Measurements from ENCODE around the gene COL6A3. TPM values are rescaled to one million over a fixed set of nuclear protein-coding genes. Genes with fewer than 3 reads are reported as not detected.

COL6A3 gene
- total RNA-seq, 1 donor from 2014 or later: 59.5 TPM

- intact Hi-C loops (cut with micrococcal nuclease): no loop called here
- DNase-seq (no peak), ATAC-seq (peak; percentile 53)
Measured at GRCh38 chr2:237326266-237327171, 87.4 kb downstream of the COL6A3 start.

- intact Hi-C loops (cut with micrococcal nuclease): no loop called here
- no peak for ATAC-seq
- no peak for DNase-seq
Measured at GRCh38 chr2:237324837-237325236, 89.1 kb downstream of the COL6A3 start.

DNA sequence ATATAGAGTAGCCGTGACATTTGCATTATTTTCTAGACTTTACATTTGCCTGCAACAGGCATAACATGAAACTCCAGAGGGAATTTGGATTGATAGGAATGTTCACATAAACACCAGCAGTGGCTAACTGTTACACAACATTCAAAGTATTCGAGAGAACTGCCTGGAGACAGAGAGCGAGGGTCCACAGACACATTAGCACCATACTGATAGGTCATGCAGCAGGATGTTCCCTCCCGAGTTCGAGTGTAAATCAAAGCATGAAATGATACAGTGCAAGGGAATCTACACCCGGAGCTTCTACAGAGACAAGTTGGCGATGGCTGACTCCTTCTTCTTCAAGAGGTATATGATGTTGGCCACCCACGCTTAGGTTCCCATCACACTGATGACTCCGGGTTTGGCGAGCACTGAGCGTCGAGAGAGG, 89.5 kb downstream of the COL6A3 start:
- no peak for ATAC-seq
- no peak for DNase-seq
- intact Hi-C loops (cut with micrococcal nuclease): no loop called here

GRCh38 chr2:237323656-237324055, 90.3 kb downstream of the COL6A3 start:
- intact Hi-C loops (cut with micrococcal nuclease): no loop called here
- DNase-seq: no peak

DNA sequence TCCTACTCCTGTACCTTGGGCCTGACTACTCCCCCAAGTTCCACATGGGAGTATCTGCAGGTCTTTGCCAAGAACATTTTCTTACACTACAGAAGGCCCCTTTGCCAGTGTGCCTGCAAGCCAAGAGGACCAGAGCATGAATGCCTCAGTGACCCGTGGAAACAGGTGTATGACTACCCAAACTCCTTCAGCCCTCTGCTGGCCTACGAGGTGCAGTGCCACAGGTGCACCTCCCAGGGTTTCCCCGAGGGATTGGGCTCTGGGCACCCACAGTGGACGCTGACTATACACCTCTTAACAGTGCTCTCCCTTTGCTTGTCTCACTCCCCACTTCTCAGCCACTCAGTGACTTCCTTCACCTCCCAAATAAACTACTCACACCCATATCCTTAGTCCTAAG, 91.4 kb downstream of the COL6A3 start:
- peak; percentile 57 for DNase-seq
- ATAC-seq: peak; percentile 18
- intact Hi-C loops (cut with micrococcal nuclease): no loop called here

More at GRCh38 chr2:237323656-237324055, 90.3 kb downstream of the COL6A3 start:
- ATAC-seq: no peak

- peak; percentile 34 for ATAC-seq
- no peak for DNase-seq
- intact Hi-C loops (cut with micrococcal nuclease): no loop called here
Measured at GRCh38 chr2:237321746-237322145, 92.2 kb downstream of the COL6A3 start.

GRCh38 chr2:237320801-237321560, 93.0 kb downstream of the COL6A3 start:
- ATAC-seq: peak; percentile 85
- DNase-seq: peak; percentile 85
- intact Hi-C loops (cut with micrococcal nuclease): no loop called here

DNA sequence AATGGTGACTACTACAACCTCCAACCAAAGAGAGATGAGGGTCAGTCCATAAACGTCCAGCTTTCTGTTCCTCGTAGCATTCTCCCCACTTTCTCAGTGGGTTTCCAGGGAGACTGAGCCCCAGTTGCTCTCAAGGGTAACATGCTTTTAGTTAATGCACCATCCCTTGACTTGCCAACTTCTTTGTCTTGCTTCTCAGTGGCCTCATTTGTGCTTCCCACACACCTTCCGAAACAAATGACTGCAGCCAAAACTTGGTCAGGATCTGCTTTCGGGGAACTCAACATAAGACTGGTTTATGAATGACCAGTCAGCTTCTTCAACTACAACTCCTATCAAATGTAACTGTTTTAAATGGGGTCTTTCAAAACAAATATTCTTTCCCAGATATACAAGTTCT, 94.1 kb downstream of the COL6A3 start:
- intact Hi-C loops (cut with micrococcal nuclease): loop anchor here (10.0 kb wide), 1 partner anchor 85 kb away; no protein-coding TSS in a partner anchor
- ATAC-seq (no peak), DNase-seq (no peak)

DNA sequence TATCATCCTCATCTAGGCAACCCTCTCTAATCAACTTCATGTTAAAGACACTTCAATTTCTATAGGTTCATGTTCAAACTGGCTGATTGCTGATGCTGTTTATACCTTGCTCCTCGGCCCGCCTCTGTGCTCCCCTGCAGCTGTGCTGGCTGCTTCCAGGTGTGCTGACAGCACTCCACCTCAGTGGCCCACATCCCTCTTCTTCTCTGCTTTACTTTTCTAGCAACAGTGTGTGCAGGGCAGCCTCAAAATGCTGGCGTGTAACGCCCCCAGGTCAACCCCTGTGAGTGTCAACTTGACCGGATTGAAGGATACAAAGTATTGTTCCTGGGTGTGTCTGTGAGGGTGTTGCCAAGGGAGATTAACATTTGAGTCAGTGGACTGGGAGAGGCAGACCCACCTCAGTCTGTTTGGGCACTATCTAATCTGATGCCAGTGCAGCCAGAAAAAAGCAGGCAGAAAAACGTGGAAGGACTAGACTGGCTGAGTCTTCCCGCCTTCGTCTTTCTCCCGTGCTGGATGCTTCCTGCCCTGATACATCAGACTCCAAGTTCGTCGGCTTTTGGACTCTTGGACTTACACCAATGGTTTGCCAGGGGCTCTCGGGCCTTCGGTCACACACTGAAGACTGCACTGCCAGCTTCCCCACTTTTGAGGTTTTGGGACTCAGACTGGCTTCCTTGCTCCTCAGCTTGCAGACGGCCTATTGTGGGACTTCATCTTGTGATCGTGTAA, 94.7 kb downstream of the COL6A3 start:
- ATAC-seq: no peak
- no peak for DNase-seq
- intact Hi-C loops (cut with micrococcal nuclease): loop anchor here (10.0 kb wide), 1 partner anchor 84 kb away; no protein-coding TSS in a partner anchor

DNA sequence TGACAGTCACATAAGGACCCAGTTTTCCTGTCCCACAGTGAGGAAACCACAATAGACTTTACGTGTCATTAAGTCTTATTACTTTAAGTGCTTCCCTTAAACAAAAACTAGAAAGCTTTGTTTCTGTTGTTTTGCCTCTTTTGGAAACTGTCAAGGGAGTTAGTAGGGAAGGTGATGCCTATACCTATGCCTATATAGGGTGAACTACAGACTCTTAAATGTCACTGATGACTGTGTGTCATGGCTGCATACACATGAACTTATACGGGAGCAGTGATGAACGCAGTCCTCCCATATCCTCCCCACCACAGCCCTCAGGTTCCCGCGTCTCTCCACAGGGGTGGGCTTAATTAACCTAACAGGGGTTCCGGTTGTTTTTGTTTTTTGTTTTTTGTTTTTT, 97.6 kb downstream of the COL6A3 start:
- ATAC-seq (no peak), DNase-seq (no peak)
- intact Hi-C loops (cut with micrococcal nuclease): loop anchor here (10.0 kb wide), 1 partner anchor 82 kb away; no protein-coding TSS in a partner anchor

- DNase-seq (no peak), ATAC-seq (peak; percentile 51)
- intact Hi-C loops (cut with micrococcal nuclease): loop anchor here (10.0 kb wide), 1 partner anchor 81 kb away; no protein-coding TSS in a partner anchor
Measured at GRCh38 chr2:237315829-237316225, 98.1 kb downstream of the COL6A3 start.

DNA sequence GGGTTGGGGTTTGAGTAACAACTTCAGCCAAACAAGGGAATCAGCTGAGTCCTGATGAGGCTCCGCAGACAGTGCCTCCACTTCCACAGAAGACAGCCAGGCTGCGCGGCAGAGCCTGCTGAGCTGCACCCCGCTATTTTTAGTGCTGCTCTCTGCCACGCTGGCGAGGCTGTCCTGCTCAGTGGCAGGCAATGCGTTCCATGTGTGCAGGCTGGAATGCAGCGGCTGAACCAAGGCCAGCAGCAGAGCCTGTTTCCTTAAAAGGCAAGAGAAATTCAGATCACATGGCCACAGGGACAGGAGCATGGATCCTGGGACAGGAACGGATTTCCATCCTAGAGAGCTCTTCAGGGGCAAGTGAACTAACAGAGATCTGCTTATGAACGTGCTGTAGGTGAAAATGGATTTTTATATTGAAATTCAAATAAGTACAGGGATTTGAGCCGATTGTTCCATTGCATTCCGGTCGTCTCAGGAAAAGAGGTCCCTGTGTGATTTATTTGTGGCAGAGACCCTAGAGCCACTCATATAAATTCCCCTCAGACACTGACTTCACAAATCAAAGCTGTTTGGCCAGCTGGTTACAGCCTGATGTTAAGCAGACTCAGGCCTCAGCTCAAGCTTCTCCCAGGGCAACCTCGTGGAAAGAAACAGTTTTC, 98.7 kb downstream of the COL6A3 start:
- DNase-seq: peak; percentile 95
- ATAC-seq: peak; percentile 96
- intact Hi-C loops (cut with micrococcal nuclease): loop anchor here (10.0 kb wide), 1 partner anchor 80 kb away; no protein-coding TSS in a partner anchor

- intact Hi-C loops (cut with micrococcal nuclease): loop anchor here (10.0 kb wide), 1 partner anchor 80 kb away; no protein-coding TSS in a partner anchor
- ATAC-seq: no peak
- DNase-seq: no peak
Measured at GRCh38 chr2:237314681-237315080, 99.3 kb downstream of the COL6A3 start.

GRCh38 chr2:237314198-237314597, 99.8 kb downstream of the COL6A3 start:
- intact Hi-C loops (cut with micrococcal nuclease): loop anchor here (10.0 kb wide), 1 partner anchor 79 kb away; no protein-coding TSS in a partner anchor
- DNase-seq (no peak), ATAC-seq (no peak)

DNA sequence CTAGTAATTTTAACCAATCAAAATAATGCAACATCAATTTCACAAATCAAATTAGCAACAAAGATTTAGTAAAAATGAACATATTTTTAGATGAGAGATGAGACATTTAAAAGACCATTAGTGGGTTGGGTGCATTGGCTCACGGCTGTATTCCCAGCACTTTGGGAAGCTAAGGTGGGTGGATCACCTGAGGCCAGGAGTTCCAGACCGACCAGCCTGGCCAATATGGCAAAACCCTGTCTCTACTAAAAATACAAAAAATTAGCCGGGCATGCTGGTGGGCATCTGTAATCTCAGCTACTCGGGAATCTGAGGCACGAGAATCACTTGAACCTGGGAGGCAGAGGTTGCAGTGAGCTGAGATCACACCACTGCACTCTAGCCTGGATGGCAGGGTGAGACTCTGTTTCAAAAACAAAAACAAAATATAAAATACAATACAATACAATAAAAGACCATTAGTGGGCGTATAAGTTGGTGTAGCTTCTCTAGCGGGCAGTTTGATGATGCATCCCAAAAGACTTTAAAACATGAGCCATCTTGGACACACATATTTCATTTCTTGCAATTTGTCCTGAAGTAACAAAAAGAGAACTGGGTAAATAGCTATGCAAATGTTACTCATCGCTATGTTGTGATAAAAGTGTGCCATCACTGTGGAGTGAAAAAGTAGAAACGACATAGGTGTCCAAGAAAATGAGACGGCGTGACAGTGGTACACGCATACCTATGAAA, 101.8 kb downstream of the COL6A3 start:
- ATAC-seq (no peak), DNase-seq (no peak)
- intact Hi-C loops (cut with micrococcal nuclease): loop anchor here (10.0 kb wide), 1 partner anchor 77 kb away; no protein-coding TSS in a partner anchor

DNA sequence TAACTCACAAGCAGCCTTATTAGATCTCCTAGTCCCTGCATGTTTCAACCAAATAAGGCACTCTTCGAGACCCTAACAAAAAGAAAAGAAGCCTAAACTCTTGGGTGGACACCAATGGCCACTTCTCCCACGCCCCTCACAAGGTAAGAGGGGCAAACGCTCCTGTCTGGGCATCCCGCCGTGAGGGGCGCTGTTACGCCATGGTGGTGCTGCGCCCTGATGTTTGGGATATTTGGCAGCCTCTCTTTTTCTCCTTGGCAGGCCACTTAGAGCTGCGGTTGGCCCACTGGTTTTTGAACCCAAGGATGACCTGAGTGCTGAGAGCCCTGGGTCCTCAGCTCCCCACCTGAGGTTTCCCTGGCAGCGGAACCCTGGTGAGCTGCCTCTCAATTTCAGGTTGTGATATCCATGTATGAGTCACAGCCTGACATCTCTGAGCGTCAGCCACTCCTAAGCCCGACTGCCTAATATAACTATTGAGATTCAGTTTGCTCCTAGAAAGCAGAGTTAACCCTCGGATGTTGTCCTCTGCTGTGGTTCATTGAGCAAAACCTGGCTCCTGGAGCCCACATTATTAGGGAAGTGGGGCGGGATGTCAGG, 103.3 kb downstream of the COL6A3 start:
- ATAC-seq: no peak
- DNase-seq: no peak
- intact Hi-C loops (cut with micrococcal nuclease): loop anchor here (10.0 kb wide), 1 partner anchor 76 kb away; no protein-coding TSS in a partner anchor

DNA sequence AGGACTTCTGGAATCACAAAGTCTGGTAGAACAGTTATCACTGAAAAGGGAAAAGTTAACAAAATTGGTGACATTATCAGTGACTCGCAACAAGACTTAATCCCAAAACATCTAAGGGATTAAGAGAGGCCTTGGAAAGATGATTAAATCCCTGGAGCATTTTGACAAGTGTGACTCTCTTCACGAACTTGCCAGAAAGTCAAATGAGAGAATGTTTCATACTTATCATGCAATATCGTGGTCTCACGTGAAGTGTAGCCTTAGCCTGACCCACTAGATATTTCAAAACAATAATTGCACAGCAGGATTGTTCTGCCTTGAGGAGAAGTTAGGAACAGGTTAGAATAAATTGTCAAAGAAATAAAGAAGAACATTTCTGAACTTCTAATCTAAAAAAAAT, 104.5 kb downstream of the COL6A3 start:
- DNase-seq: no peak
- ATAC-seq: peak; percentile 12
- intact Hi-C loops (cut with micrococcal nuclease): no loop called here
